Smooth muscle cell (in vitro differentiated cells): Measurements from ENCODE around the gene PLA2G2F. TPM values are rescaled to one million over a fixed set of nuclear protein-coding genes. Genes with fewer than 3 reads are reported as not detected.

Source experiments
- DNase-seq: peaks from one replicate; lab custom pipeline; 2025; ENCODE audit not compliant: unreplicated experiment; lab: John Stamatoyannopoulos, UW
- H2AFZ ChIP-seq: fragments of 200-600 bp; sonication (generic); 2 replicates; pipeline ENCODE4 v1.6.0; 2016; ENCODE audit warnings: antibody characterized with exemption, low read depth, mild to moderate bottlenecking
- H3F3A ChIP-seq: fragments of 200-600 bp; sonication (generic); 2 replicates; pipeline ENCODE4 v1.6.0; 2017; ENCODE audit warnings: antibody characterized with exemption, low read depth
- H3K27ac ChIP-seq: fragments of 200-600 bp; sonication (generic); 2 replicates; pipeline ENCODE4 v1.5.1; 2016; ENCODE audit warnings: low read depth, mild to moderate bottlenecking
- H3K27me3 ChIP-seq: fragments of 200-600 bp; sonication (generic); 2 replicates; pipeline ENCODE4 v1.6.1; 2016; ENCODE audit warnings: low read depth, mild to moderate bottlenecking
- H3K36me3 ChIP-seq: fragments of 200-600 bp; sonication (generic); 2 replicates; pipeline ENCODE4 v1.5.1; 2016; ENCODE audit warnings: low read depth
- H3K4me1 ChIP-seq: fragments of 200-600 bp; sonication (generic); 2 replicates; pipeline ENCODE4 v1.5.1; 2016; ENCODE audit warnings: low read depth
- H3K4me2 ChIP-seq: fragments of 200-600 bp; sonication (generic); 2 replicates; pipeline ENCODE4 v1.6.0; 2016; ENCODE audit warnings: mild to moderate bottlenecking
- H3K4me3 ChIP-seq: fragments of 200-600 bp; sonication (generic); 2 replicates; pipeline ENCODE4 v1.5.1; 2016; ENCODE audit warnings: mild to moderate bottlenecking
- H3K79me2 ChIP-seq: fragments of 200-600 bp; sonication (generic); 2 replicates; pipeline ENCODE4 v1.6.0; 2016; ENCODE audit warnings: low read depth, mild to moderate bottlenecking
- H3K9ac ChIP-seq: fragments of 200-600 bp; sonication (generic); 2 replicates; pipeline ENCODE4 v1.6.0; 2016; ENCODE audit warnings: low read depth
- H3K9me3 ChIP-seq: fragments of 200-600 bp; sonication (generic); replicated peaks from 2 replicates; pipeline ENCODE4 v1.5.1; 2016; ENCODE audit warnings: low read depth
- H4K20me1 ChIP-seq: fragments of 200-600 bp; sonication (generic); 2 replicates; pipeline ENCODE4 v1.6.0; 2016; ENCODE audit warnings: low read depth
- WGBS: methylation state at CpG from one replicate; pipeline ENCODE4 v1.1.7; 2016; ENCODE audit warnings: low lambda C conversion rate; 5-methylcytosine and 5-hydroxymethylcytosine counted together
- polyA plus RNA-seq: library from polyadenylated mRNA; unstranded; fragments of >200 nt; fragmentation: Nextera tagmentation; extraction: Ambion mirVana; gene quantifications from 2 replicates; pipeline ENCODE4 v1.2.1, GENCODE V29; 2016
- total RNA-seq: library from RNA; depleted of rRNA; stranded (reverse); fragments of >200 nt; gene quantifications from 2 replicates; pipeline ENCODE4 v1.2.3, GENCODE V29; 2014
- TF ChIP-seq, protein P1 (sequence below): fragments of 200-600 bp; sonication (generic); IDR thresholded peaks from 2 replicates; pipeline ENCODE4 v1.5.1; 2017; ENCODE audit warnings: borderline replicate concordance, mild to moderate bottlenecking, antibody characterized with exemption; ENCODE audit not compliant: insufficient read depth, poor library complexity, severe bottlenecking

The PLA2G2F gene
- total and polyA plus RNA-seq, 2 experiments from 2014 or later: 0.81 to 1.9 TPM

DNA sequence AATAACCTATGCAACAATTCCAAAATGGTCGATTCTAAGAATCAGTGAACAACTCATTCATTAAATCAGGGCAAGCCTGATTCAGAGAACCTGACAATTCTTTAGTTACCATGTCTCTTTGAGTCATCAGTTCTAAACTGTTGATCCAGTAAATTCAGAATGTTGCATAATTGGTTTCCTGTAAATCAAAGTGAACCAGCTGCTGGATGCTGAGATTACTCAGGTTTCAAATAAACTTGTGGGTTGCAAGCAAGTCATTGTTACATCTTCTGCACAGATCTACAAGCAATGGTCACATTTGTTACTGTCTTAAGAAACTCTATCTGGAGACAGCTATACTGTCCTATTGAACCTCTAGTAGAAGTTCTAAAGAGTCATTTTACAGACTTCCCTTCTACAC is 36.2 kb upstream of the PLA2G2F start:
- Histone ChIP-seq H3K9me3 (no peaks in the 10 kb centered on the region), H3K79me2 (no peaks in the 10 kb centered on the region), H3K27me3 (no peaks in the 10 kb centered on the region), H3K4me3 (no peak overlapping the region), H3K4me1 (no peaks in the 10 kb centered on the region), H3K4me2 (no peak overlapping the region), H3K9ac (no peak overlapping the region), H3K27ac (no peak overlapping the region), H3K36me3 (no peaks in the 10 kb centered on the region), H2AFZ (no peak overlapping the region), H3F3A (no peaks in the 10 kb centered on the region), H4K20me1 (no peaks in the 10 kb centered on the region)
- no peak for DNase-seq
- 84% methylated on average over 1 of the region's 1 CpG for whole genome bisulfite sequencing
- TF ChIP-seq, protein P1, sequence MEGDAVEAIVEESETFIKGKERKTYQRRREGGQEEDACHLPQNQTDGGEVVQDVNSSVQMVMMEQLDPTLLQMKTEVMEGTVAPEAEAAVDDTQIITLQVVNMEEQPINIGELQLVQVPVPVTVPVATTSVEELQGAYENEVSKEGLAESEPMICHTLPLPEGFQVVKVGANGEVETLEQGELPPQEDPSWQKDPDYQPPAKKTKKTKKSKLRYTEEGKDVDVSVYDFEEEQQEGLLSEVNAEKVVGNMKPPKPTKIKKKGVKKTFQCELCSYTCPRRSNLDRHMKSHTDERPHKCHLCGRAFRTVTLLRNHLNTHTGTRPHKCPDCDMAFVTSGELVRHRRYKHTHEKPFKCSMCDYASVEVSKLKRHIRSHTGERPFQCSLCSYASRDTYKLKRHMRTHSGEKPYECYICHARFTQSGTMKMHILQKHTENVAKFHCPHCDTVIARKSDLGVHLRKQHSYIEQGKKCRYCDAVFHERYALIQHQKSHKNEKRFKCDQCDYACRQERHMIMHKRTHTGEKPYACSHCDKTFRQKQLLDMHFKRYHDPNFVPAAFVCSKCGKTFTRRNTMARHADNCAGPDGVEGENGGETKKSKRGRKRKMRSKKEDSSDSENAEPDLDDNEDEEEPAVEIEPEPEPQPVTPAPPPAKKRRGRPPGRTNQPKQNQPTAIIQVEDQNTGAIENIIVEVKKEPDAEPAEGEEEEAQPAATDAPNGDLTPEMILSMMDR: no peak

DNA sequence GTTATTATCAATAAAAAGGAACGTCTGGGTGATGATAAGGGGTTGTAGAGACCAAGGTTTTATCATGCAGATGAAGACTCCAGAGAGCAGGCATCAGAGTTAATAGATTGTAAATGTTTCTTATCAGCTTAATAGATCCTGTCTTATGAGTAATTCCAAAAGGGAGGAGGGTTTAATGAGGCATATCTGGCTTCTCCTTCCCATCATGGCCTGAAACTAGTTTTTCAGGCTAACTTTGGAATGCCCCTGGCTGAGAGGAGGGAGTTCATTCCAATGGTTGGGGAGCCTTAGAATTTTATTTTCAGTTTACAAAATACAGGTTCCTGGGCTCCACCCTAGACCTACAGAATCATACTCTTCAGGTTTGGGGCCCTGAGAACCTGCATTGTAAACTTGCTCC is 33.3 kb upstream of the PLA2G2F start:
- no peaks in the 10 kb centered on the region for H3K27me3 ChIP-seq
- no peaks in the 10 kb centered on the region for H4K20me1 ChIP-seq
- no peaks in the 10 kb centered on the region for H3F3A ChIP-seq
- H2AFZ ChIP-seq: no peak overlapping the region
- no peaks in the 10 kb centered on the region for H3K9me3 ChIP-seq
- H3K4me2 ChIP-seq: no peak overlapping the region
- H3K4me1 ChIP-seq: no peaks in the 10 kb centered on the region
- H3K79me2 ChIP-seq: no peaks in the 10 kb centered on the region
- 6% methylated on average over 1 of the region's 1 CpG for WGBS
- DNase-seq: no peak
- no peak overlapping the region for H3K4me3 ChIP-seq
- no peaks in the 10 kb centered on the region for H3K36me3 ChIP-seq
- H3K27ac ChIP-seq: no peak overlapping the region
- H3K9ac ChIP-seq: no peak overlapping the region
- TF ChIP-seq, protein P1: no peak

DNA sequence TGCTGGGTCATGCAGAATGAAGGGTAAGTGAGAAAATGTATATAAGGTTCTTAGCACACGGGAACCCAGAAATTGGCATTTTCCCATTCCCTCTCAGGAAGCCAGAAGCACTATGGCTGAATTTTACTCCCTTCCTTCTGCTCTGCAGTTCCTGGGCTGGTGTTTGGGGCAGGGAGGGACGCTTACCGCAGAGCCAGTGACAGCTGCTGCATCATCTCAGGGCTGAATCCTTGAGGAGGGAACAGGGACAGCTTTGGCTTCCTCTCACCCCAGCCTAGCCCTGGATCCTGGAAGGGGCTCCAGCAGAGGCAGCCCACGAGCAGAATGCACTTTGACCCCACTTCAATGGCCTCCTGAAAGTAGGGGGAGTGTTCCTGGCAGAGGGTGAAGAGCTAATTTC is 31.8 kb upstream of the PLA2G2F start:
- no peaks in the 10 kb centered on the region for H3K27me3 ChIP-seq
- no peaks in the 10 kb centered on the region for H3K9me3 ChIP-seq
- no peaks in the 10 kb centered on the region for H4K20me1 ChIP-seq
- no peak overlapping the region for H3K27ac ChIP-seq
- H3K4me3 ChIP-seq: no peak overlapping the region
- H3K9ac ChIP-seq: no peak overlapping the region
- TF ChIP-seq, protein P1: no peak
- no peak for DNase-seq
- no peak overlapping the region for H3K4me2 ChIP-seq
- H3K36me3 ChIP-seq: no peaks in the 10 kb centered on the region
- no peaks in the 10 kb centered on the region for H3K4me1 ChIP-seq
- no peak overlapping the region for H2AFZ ChIP-seq
- H3K79me2 ChIP-seq: no peaks in the 10 kb centered on the region
- H3F3A ChIP-seq: no peaks in the 10 kb centered on the region
- WGBS: 74% methylated on average over 4 of the region's 4 CpGs

DNA sequence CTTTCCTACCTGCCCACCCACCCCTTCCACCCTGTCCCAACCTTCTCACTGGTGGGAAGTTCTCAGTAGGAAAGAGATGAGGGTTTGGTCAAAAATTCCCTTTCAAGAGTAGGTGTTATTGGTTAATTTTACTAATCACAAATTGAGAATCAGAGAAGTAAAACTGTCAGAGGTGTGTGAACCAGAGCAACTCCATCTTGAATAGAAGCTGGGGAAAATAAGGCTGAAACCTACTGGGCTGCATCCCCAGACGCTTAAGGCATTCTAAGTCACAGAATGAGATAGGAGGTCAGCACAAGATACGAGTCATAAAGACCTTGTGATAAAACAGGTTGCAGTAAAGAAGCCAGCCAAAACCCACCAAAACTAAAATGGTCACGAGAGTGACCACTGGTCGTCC is 31.3 kb upstream of the PLA2G2F start:
- Histone ChIP-seq H4K20me1 (no peaks in the 10 kb centered on the region), H3K9me3 (no peaks in the 10 kb centered on the region), H3K36me3 (no peaks in the 10 kb centered on the region), H3F3A (no peaks in the 10 kb centered on the region), H3K4me3 (no peak overlapping the region), H2AFZ (no peak overlapping the region), H3K79me2 (no peaks in the 10 kb centered on the region), H3K4me2 (no peak overlapping the region), H3K4me1 (no peaks in the 10 kb centered on the region), H3K27me3 (no peaks in the 10 kb centered on the region), H3K9ac (no peak overlapping the region), H3K27ac (no peak overlapping the region)
- DNase-seq: no peak
- TF ChIP-seq, protein P1: no peak
- WGBS: 39% methylated on average over 4 of the region's 4 CpGs
